LNCaP clone FGC (cell line): Measurements from ENCODE around the gene CIT.
A peak's percentile ranks its signal among the peaks of the same experiment; 100 is the strongest.

Experiments
- DNase-seq: peaks from one replicate; pipeline ENCODE4 v3.0.0-alpha.2; 2011; ENCODE audit warnings: low read depth
- H3K4me3 ChIP-seq: 2 replicates; pipeline ENCODE4 v1.5.1; 2011; ENCODE audit warnings: mild to moderate bottlenecking, low read depth, low read length, control low read depth
- TF ChIP-seq, protein P1 (sequence below): IDR thresholded peaks from 2 replicates; pipeline ENCODE4 v1.5.1; 2012; ENCODE audit warnings: mild to moderate bottlenecking; ENCODE audit not compliant: control insufficient read depth, insufficient read depth; ENCODE audit errors: extremely low read depth

Gene CIT

DNA sequence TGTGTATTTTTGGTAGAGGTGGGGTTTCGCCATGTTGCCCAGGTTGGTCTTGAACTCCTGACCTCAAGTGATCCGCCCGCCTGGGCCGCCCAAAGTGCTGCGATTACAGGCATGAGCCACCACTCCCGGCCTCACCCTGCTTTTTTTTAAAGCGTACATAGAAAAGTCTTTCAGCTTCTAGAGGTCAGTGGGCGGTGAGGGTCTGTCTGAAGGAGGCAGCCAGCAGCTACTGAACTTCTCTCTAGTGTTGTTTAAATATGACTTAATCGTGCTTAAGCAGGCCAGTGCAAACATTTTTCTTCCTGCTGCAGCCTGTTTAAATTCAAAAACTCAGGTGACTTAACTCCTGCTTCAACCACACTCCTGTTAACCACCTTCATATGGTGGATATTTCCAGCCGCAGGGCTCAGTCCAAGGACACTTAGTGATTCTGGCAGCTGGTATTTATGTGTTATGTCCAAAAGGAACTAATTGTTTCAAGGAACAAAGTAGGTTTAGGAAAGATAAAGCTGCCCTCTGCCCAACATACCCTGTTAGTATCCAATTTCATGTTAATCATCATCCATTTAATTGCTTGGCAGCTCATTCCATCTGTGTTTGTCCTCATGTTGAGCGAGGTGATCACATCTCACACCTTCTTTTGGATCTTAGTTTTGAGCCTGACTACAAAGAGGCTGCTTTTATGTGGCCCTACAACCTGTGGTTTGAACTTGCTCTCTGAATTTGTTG lies 207.2 kb downstream of the CIT start:
- peak overlapping the region; percentile 20 for H3K4me3 ChIP-seq
- DNase-seq, result peak; percentile 61
- TF ChIP-seq, protein P1, sequence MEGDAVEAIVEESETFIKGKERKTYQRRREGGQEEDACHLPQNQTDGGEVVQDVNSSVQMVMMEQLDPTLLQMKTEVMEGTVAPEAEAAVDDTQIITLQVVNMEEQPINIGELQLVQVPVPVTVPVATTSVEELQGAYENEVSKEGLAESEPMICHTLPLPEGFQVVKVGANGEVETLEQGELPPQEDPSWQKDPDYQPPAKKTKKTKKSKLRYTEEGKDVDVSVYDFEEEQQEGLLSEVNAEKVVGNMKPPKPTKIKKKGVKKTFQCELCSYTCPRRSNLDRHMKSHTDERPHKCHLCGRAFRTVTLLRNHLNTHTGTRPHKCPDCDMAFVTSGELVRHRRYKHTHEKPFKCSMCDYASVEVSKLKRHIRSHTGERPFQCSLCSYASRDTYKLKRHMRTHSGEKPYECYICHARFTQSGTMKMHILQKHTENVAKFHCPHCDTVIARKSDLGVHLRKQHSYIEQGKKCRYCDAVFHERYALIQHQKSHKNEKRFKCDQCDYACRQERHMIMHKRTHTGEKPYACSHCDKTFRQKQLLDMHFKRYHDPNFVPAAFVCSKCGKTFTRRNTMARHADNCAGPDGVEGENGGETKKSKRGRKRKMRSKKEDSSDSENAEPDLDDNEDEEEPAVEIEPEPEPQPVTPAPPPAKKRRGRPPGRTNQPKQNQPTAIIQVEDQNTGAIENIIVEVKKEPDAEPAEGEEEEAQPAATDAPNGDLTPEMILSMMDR, result no peak

- TF ChIP-seq, protein P1, result no peak
- DNase-seq, result no peak
- peak overlapping the region; percentile 90 for H3K4me3 ChIP-seq
These were observed 208.7 kb downstream of the CIT start for GRCh38 chr12:119668324-119668841.

GRCh38 chr12:119667577-119668323 lies 209.4 kb downstream of the CIT start, which contains the start of gene PRKAB1:
PRKAB1 (plus strand) TSS chr12:119668133; CDS start chr12:119668245, 112 bp downstream.
- DNase-seq, result peak; percentile 94
- TF ChIP-seq, protein P1, result peak; percentile 89
- peak within 1 kb of the TSS; percentile 90 for H3K4me3 ChIP-seq

GRCh38 chr12:119666900-119667576 lies 210.1 kb downstream of the CIT start:
- no peak for DNase-seq
- TF ChIP-seq, protein P1, result no peak

DNA sequence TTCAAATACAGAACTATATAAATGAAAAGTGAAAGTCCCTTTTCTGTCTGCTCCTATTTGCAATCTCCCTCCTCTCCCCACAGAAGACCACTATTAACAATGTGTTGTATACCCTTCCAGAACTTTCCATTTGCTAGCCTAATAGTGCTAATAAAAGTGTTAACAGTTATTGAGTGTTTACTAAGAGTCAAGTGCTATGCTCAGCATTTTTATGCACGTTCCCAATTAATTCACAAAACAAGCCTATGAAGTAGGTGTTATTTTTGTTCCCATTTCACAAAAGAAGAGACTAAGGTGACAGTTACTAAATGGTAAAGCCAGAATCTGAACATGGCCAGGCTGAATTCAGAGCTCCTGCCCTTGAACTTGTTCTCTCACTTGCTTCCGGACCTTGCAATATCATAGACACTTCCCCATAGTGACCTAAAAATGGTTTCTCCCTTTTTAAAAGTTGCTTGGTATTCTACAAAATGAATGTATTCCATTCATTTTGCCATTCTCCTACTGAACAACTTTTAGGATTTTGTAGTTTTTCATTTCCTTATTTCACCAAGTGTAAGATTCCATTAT lies 210.8 kb downstream of the CIT start:
- DNase-seq, result no peak
- H3K4me3 ChIP-seq, result no peak overlapping the region
- TF ChIP-seq, protein P1, result no peak

More at GRCh38 chr12:119666900-119667576, 210.1 kb downstream of the CIT start:
- peak overlapping the region; percentile 90 for H3K4me3 ChIP-seq

- no peak overlapping the region for H3K4me3 ChIP-seq
- TF ChIP-seq, protein P1, result no peak
- no peak for DNase-seq
These were observed 211.8 kb downstream of the CIT start for GRCh38 chr12:119665164-119665929.
